Progenitor cell of endocrine pancreas (in vitro differentiated cells): ENCODE results near the gene ADSS1. TPM values are rescaled to one million over a fixed set of nuclear protein-coding genes. Genes with fewer than 3 reads are reported as not detected.
A peak's percentile ranks its signal among the peaks of the same experiment; 100 is the strongest.

Experiments
- DNase-seq: peaks from one replicate; pipeline ENCODE4 v3.0.0; 2021; ENCODE audit warnings: low spot score; ENCODE audit not compliant: unreplicated experiment
- H3K27ac Mint-ChIP-seq: 2 replicates; pipeline ENCODE4 v1.8.0; 2021; ENCODE audit warnings: mild to moderate bottlenecking, moderate library complexity, mixed read lengths
- H3K27me3 Mint-ChIP-seq: 2 replicates; pipeline ENCODE4 v1.8.0; 2021; ENCODE audit warnings: mixed read lengths
- H3K36me3 Mint-ChIP-seq: 2 replicates; pipeline ENCODE4 v1.8.0; 2022; ENCODE audit warnings: mixed read lengths; ENCODE audit not compliant: insufficient read depth
- H3K4me1 Mint-ChIP-seq: 2 replicates; pipeline ENCODE4 v1.8.0; 2021; ENCODE audit warnings: low read depth, mixed read lengths
- H3K4me3 Mint-ChIP-seq: 2 replicates; pipeline ENCODE4 v1.8.0; 2021; ENCODE audit warnings: low read depth, mild to moderate bottlenecking, moderate library complexity, mixed read lengths
- H3K9me3 Mint-ChIP-seq: 2 replicates; pipeline ENCODE4 v1.8.0; 2021; ENCODE audit warnings: low read depth, mixed read lengths
- CTCF ChIP-seq: fragments of 200-600 bp; sonication (generic); IDR thresholded peaks from one replicate; pipeline ENCODE4 v1.5.0; 2021; ENCODE audit warnings: antibody characterized with exemption, mild to moderate bottlenecking; ENCODE audit not compliant: unreplicated experiment
- total RNA-seq: library from RNA; stranded (reverse); gene quantifications from 2 replicates; pipeline ENCODE4 v1.2.1, GENCODE V29; 2021

The ADSS1 gene
- total RNA-seq, 1 donor from 2014 or later, result 8.9 TPM

GRCh38 chr14:104715871-104716270 lies 8.2 kb upstream of the ADSS1 start:
- peak overlapping the region; percentile 37 for H3K27ac Mint-ChIP-seq
- H3K27me3 Mint-ChIP-seq, result no peaks in the 10 kb centered on the region
- no peaks in the 10 kb centered on the region for H3K9me3 Mint-ChIP-seq
- TF ChIP-seq CTCF, result no peak
- H3K4me3 Mint-ChIP-seq, result no peak overlapping the region
- no peak for DNase-seq
- H3K36me3 Mint-ChIP-seq, result peaks cover 7% of the 10 kb centered on the region
- H3K4me1 Mint-ChIP-seq, result peaks cover 1% of the 10 kb centered on the region

DNA sequence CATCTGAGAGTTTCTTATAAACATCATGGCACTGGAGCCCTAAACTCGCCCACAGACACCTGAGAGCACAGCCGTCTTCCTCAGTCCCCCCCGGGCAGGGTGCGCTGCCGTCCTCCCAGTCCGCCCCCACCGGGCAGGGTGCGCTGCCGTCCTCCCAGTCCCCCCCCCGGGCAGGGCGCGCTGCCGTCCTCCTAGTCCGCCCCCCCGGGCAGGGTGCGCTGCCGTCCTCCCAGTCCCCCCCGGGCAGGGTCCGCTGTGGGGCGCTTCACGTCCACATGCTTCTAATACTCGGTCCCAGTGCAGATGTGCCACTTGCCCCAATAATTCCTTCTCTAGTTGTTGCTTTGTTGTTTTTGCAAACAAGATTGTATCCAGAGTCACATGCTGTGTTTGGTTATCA lies 6.9 kb upstream of the ADSS1 start:
- H3K4me3 Mint-ChIP-seq, result no peak overlapping the region
- peaks cover 7% of the 10 kb centered on the region for H3K36me3 Mint-ChIP-seq
- TF ChIP-seq CTCF, result no peak
- DNase-seq, result no peak
- no peak overlapping the region for H3K27ac Mint-ChIP-seq
- no peaks in the 10 kb centered on the region for H3K9me3 Mint-ChIP-seq
- H3K27me3 Mint-ChIP-seq, result no peaks in the 10 kb centered on the region
- H3K4me1 Mint-ChIP-seq, result peaks cover 3% of the 10 kb centered on the region

DNA sequence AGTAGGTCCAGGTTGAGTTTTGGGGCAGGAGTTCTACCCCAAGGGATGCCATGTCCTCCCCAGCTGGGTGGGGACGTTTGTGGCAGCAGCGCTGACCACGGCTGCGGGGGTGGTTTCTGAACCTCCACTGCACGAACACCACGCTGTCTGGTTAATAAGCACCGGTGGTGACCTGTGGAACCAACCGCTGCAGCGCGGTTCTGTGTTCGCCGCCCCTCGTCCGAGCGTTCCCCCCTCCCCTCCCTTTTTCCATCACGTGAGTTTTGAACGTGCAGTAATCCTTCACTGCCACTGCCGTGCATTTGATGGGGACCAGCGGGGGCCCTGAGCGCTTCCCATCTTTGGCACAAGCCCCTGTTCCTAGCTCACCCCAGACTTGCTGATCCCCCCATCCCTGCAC lies 6.4 kb upstream of the ADSS1 start:
- peaks cover 7% of the 10 kb centered on the region for H3K36me3 Mint-ChIP-seq
- no peak for DNase-seq

DNA sequence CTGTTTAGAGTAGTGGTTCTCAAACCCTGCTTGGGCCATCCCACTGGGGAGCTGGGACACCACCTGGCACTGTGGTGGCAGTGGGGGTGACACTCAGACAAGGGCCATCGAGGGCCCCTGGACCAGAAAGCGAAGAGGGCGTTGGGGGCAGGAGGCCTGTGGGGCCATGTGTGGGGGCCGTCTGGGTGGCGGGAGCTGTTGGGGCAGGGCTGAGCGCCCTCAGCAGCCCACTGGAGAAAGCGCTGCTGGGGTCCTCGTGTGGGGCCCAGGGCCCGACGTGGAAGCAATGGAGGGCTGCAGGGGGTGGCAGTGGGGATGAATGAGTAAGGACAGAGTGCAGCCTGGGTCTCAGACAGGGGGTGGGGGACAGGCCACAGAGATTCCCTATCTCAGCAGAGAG lies 5.9 kb upstream of the ADSS1 start:
- DNase-seq, result no peak
- no peak for TF ChIP-seq CTCF
- H3K27ac Mint-ChIP-seq, result no peak overlapping the region
- no peaks in the 10 kb centered on the region for H3K27me3 Mint-ChIP-seq
- peaks cover 7% of the 10 kb centered on the region for H3K36me3 Mint-ChIP-seq
- H3K9me3 Mint-ChIP-seq, result no peaks in the 10 kb centered on the region
- H3K4me3 Mint-ChIP-seq, result no peak overlapping the region
- H3K4me1 Mint-ChIP-seq, result peaks cover 3% of the 10 kb centered on the region

More for the DNA sequence above, 6.4 kb upstream of the ADSS1 start:
- Mint-ChIP-seq H3K27ac (no peak overlapping the region), H3K9me3 (no peaks in the 10 kb centered on the region), H3K27me3 (no peaks in the 10 kb centered on the region), H3K4me1 (peaks cover 3% of the 10 kb centered on the region), H3K4me3 (no peak overlapping the region)
- no peak for TF ChIP-seq CTCF

- Mint-ChIP-seq H3K36me3 (peaks cover 7% of the 10 kb centered on the region), H3K9me3 (no peaks in the 10 kb centered on the region), H3K4me1 (peaks cover 3% of the 10 kb centered on the region), H3K27ac (no peak overlapping the region), H3K4me3 (no peak overlapping the region), H3K27me3 (no peaks in the 10 kb centered on the region)
- no peak for TF ChIP-seq CTCF
- DNase-seq, result no peak
Measured at GRCh38 chr14:104718871-104719270, 5.2 kb upstream of the ADSS1 start.
